Activated T-helper 1 cell treated with Interleukin-2 at 50 U/mL for 16 hours (primary cell): ENCODE data around the gene LRP8.

Source experiments
- DNase-seq: peaks from one replicate; pipeline ENCODE4 v3.0.0-alpha.2; 2020; ENCODE audit warnings: low read depth

The LRP8 gene

DNA sequence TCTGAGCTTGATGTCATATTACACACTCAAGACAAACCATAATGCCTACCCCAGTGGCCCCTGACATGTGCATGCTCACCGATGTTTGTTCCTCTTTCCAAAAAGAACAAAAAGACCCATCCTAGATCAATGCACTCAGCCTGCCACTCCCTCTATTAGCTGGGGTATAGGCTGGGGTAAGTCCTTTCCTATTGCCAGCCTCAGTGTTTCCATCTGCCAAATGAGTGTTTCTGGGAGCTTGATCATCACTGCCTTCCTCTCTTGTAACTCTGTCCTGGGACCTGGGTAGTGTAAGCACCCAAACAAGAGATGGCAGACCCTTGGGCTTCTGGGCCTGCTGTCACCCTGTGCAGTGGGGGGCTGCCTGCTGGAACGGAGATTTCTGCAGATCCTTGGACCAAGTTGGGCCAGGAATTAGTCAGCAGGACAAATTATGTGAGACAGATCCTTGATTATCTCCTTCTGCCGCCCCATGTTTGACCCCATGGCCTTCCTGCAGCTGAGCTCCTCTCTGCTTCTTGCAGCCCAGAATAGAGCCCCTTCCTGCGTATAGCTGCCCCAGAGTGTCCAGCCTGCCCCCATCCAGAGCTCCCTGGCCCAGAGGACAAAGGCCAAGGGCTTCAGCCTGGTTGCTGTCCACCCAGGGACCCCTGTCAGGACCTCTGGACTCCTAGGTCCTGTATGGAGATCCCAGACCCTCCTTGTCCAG, 31.5 kb upstream of the LRP8 start:
- no peak for DNase-seq

- no peak for DNase-seq
These were observed 28.8 kb upstream of the LRP8 start for GRCh38 chr1:53356637-53357036.

GRCh38 chr1:53354119-53354518, 26.2 kb upstream of the LRP8 start:
- DNase-seq: no peak

DNA sequence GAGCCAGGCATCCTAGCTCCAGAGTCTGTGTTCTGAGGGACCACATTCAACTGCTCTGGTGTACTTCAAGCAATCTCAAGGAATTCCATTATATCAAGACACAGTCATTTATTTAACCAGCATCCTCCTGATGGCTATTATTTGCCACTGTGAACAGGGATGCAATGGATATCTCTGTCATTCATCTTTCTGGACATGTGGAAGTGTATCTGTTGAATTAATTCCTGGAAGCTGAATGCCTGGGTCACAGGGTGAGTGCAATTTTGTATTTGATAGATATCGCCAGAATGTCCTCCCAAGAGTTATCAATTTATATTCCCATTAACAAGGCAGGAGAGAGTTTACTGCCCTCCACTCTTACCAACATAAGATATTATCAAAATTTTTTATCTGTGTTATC, 24.7 kb upstream of the LRP8 start:
- no peak for DNase-seq

DNA sequence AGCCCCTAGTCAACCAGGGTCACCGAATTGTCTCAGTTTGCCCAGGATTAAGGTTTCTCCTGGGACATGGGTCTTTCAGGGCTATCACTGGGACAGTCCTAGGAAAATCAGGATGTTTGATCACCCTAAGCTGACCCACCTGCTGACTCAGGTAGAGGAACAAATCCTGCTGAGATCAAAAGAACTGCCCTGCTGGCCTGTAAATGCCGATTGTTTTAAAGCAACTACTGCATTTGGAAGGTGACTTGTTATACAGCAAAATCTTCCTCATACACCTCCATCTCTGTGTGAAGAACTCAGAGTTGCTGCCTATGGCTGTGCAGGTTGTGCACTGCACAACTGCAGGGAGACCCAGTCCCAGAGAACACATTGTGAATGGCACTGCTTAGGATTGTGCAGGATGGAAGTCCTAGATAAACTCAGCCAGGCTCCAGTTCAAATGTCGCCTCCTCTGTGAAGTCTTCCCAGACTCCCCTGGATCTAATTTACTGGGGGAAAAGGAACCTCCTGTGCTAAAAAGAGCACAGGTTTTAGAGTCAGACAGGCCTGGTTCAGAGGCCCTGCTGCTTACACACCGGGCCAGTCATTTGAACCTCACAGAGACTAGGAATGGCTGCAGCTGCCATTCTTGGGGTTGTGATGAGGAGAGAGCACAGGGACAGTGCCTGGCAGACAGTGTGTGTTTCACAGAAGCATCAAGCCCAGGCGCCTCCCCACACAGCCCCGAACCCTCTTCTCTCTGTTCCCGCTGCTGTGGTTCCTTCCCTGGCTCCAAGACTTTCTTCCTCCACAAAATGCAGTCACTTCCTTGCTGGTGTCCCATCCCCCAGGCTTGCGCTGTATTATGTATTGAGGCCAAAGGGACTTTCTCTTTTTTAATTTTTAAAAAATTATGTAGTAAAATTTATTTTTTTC, 23.2 kb upstream of the LRP8 start:
- DNase-seq: no peak

DNA sequence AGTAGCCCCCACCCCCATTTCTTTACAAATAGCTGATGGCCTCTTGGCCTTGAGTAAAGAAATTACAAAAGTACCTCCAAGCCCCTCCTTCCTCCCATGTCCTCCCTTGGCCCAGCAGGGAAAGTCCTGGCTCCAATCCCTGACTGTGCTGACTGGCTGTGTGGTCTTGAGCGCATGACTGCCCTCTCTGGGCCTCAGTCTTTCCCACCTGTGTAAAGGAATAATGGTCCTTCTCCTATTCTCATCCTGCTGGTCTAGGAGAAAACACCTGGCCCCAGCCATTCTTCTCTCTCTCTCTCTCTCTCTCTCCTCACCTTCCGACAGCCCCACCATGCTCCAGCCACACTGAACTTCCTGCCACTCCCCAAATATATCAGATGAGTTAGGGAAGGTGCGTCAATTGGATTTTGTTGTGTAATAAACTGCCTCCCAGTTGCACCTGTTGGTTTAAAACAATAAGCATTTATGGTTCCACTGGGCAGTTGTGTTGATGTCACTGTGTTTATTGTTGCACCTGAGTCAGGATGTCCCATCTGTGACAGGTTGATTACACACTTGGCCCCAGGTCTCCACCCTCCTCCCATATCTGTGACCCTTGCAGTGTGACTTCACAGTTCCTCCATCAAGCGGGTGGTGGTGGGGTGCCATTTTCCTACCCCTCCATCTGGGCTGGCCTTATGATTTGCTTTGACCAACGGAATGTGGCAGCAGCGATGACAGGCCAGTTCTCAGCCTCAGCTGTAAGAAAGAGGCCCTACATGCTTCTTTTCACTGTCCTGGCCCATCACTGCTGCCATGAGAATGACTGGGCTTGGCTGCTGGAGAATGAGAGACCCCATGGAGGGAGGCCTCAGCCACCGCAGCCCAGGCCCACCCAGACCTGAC, 22.3 kb upstream of the LRP8 start:
- no peak for DNase-seq

GRCh38 chr1:53349369-53349835, 21.5 kb upstream of the LRP8 start:
- no peak for DNase-seq

GRCh38 chr1:53348486-53349368, 20.9 kb upstream of the LRP8 start:
- DNase-seq: no peak

DNA sequence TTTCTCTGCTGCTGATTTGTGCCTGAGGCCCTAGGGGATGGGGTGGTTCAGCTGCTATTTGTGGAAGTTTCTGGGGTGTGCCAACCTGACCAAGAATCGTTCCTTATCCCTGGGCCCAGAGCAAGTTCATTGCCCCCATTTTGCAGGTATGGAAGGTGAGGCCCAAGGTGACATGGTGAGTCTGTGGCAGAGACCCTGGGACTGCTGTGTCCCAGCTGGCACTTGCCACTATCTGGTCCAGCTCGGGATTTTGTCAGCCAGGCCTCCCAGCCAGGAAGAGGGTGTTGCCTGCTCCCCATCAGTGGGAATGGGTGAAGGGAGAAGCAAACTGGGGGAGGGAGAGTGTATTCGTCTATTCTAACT, 18.9 kb upstream of the LRP8 start:
- no peak for DNase-seq

GRCh38 chr1:53345996-53346813, 18.3 kb upstream of the LRP8 start:
- DNase-seq: no peak

DNA sequence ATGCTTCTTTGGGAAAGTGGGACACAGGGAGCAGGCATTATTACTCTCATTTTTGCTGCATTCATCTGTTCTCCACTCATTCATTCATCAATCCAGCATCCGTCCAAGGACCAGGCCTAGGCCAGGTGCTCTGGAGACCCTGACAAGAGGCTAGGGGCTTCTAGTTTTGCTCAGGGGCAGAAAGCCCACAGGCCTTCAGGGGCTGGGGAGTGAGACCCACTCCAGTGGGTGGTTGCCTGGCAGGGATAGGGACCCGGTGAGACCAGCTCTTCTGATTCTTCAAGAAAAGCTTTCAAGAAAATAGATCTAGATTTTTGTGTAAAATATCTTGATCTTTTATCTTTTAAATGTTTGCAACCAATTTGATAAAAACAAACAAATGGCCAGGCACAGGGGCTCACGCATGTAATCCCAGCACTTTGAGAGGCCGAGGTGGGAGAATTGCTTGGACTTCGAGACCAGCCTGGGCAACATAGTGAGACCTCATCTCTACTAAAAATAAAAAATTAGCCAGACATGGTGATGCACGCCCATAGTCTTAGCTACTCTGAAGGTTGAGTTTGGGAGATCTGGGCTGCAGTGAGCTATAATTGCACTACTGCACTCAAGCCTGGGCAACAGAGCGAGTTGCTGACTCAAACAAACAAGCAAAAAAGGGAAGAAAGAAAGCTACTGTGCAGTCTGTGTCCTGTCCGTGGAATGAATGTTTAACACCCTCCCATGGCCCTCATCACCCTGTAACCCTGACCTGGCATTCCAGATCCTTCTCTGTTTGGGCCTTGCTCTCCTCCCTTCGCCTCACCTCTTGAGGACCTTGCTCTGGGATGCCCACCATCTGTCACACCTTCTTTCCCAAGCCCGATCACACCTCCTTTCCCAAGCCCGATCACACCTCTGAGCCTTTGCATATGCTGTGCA, 17.3 kb upstream of the LRP8 start:
- no peak for DNase-seq

- DNase-seq: no peak
These were observed 16.2 kb upstream of the LRP8 start for GRCh38 chr1:53343831-53344668.

DNA sequence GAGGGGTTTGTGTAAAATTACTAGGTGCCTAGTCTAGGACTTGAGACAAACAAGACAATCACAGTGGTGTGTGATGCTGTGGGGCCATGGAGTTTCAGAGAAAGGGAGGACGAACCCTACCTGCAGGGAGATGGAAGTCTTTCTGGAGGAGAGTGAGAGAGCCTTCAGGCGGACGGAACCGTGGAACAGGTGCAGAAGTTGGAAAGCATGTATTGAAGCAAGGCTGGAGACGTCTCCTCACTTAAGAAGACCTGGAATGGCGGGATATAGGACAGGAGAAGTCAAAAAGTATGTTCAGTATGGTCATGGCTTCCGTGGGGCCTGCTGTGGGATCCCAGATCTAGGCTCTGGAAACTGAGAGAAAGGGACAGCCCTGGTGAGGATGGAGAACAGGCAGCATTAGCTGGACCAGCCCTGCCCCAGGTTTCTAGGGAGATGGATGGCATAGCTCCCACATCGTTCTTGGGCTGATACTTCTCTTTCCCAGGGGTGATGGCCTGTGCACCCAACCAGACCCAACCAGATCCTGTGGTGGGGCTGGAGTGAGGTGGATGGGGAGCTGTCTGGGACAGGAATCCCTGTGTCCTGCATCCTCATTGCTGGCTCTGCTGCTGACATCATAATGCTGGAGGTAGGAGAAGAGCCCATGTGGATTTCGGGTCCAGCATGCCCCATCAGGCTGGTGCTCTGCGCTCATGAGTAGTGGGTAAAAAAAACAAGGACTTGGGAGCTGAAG, 15.0 kb upstream of the LRP8 start:
- no peak for DNase-seq

DNA sequence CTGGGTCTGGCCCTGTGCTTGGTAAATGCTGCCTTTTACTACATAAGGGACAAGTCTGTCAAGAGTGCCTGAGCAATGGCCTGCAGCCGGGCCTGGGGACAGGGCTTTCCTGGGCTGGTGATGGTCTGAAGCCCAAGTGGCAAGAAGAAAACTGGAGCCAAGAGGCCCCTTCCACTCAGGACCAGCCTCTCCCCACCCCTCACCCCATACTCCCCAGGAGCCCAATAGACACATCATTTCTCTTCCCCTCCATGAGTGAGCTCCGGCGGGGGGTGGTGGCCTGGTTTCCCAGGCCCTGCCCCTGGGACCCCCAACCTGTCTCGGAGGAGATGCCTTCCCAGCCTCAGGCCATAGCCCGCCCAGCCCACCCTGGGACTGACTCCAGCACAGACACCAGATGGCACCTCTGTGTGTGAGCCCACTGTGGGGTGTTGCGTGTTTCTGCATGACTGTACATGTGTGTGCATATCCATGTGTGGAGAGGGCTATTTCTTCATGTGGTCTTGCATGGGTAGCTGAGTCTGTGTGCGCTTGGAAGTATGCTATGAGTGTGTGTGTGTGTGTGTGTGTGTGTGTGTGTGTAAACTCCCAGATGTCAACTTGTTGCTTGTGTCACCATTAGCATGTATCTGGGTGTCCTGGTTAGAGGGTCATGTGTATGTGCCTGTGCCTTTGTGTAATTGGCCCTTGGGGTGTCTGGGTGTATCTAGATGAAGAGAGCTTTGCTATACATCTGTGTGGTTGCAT, 14.3 kb upstream of the LRP8 start:
- no peak for DNase-seq

DNA sequence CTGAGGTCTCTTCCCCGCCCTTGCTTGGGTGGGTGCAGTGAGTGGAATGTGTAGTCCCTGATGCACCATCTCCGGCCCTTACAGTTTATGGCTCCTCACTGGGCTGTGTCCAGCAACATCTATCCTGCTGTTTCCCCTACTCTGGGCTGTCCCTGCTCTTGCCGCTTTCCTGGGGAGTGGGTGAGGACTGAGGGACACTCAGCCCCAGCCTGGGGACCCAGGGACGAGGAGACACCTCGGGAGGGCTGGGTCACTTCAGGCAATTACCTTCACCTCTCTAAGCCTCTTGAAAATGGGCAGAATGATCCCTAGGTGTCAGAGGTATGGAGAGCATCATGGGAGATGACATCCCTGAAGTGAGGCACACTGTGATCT, 13.6 kb upstream of the LRP8 start:
- DNase-seq: no peak

- DNase-seq: no peak
These were observed 13.0 kb upstream of the LRP8 start for GRCh38 chr1:53340660-53341520.
